Measurements from ENCODE around the gene PRKN.

- TF ChIP-seq CTCF (IDR thresholded peaks at IDR 0.05; ENCODE audit: borderline replicate concordance, extremely low read depth, low read length, poor library complexity, severe bottlenecking): no peak
- TF ChIP-seq EZH2 (IDR thresholded peaks at IDR 0.05; ENCODE audit: borderline replicate concordance, low read depth, low read length, severe bottlenecking): no peak
Observed at GRCh38 chr6:162712694-162713093, 14.9 kb downstream of the PRKN start.

Measured in DND-41 (cell line).